Vein endothelial cell (primary cell): ENCODE measurements around the gene ATP5F1C. TPM values are rescaled to one million over a fixed set of nuclear protein-coding genes. Genes with fewer than 3 reads are reported as not detected.

ENCODE experiments used
- total RNA-seq: library from RNA; depleted of rRNA; stranded (reverse); fragments of >200 nt; gene quantifications from 2 replicates; pipeline ENCODE4 v1.2.3, GENCODE V29; 2012

Gene ATP5F1C
- 276 and 311 TPM in 2 replicates for total RNA-seq

GRCh38 chr10:7787857-7788638 lies at the start of gene ATP5F1C, which contains the start of gene KIN:
ATP5F1C (plus strand) TSS chr10:7788177; CDS start chr10:7788208, 31 bp downstream.
KIN (minus strand) TSS chr10:7787993; CDS start chr10:7787933, 60 bp downstream.

GRCh38 chr10:7818295-7819120 lies 30.5 kb downstream of the ATP5F1C start, which contains the start of gene TAF3:
TAF3 (plus strand) TSS chr10:7818505; CDS start chr10:7818710, 205 bp downstream.

Other genes starting within 250 kb of the ATP5F1C start
- gene ITIH5, start 121.2 kb upstream of the ATP5F1C start, total RNA-seq: not detected in 2 replicates
- not detected in 2 replicates for gene ITIH2, start 84.9 kb upstream of the ATP5F1C start, total RNA-seq
- 4.6 and 5.3 TPM in 2 replicates for gene KIN, start 184 bp upstream of the ATP5F1C start, total RNA-seq
- gene TAF3, start 30.3 kb downstream of the ATP5F1C start, total RNA-seq: 3.6 and 3.8 TPM in 2 replicates